Stimulated activated CD8-positive, alpha-beta memory T cell treated with anti-CD3 and anti-CD28 coated beads, Interleukin-7, amount 100 ng/mL, for 24 hours (primary cell): ENCODE results near the gene ITPR2.
"Not testable (repeated sequence)": the region's sequence is repeated elsewhere in the genome, so short reads cannot be mapped to it uniquely, and the experiment has no call there.

Source experiments
- DNase-seq: peaks from one replicate; pipeline ENCODE4 v3.0.0-alpha.2; 2020; ENCODE audit warnings: low read depth

The ITPR2 gene

GRCh38 chr12:26730481-26731350 is 102.3 kb downstream of the ITPR2 start:
- no peak for DNase-seq

DNA sequence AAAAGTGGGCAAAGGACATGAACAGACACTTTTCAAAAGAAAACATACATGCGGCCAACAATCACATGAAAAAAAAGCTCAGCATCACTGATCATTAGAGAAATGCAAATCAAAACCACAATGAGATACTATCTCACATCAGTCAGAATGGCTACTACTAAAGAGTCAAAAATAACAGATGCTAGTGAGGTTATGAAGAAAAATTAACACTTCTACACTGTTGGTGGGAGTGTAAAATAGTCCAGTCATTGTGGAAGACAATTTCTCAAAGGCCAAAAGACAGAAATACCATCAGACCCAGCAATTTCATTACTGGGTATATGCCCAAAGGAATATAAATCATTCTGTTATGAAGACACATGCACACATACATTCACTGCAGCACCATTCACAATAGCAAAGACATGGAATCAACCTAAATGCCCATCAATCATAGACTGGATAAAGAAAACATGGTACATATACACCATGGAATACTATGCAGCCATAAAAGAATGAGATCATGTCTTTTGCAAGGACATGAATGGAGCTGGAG is 103.8 kb downstream of the ITPR2 start:
- not testable (repeated sequence) for DNase-seq

GRCh38 chr12:26728205-26729050 is 104.6 kb downstream of the ITPR2 start:
- no peak for DNase-seq

- no peak for DNase-seq
Measured at GRCh38 chr12:26727482-26728204, 105.4 kb downstream of the ITPR2 start.

GRCh38 chr12:26726956-26727355 is 106.0 kb downstream of the ITPR2 start:
- no peak for DNase-seq

DNA sequence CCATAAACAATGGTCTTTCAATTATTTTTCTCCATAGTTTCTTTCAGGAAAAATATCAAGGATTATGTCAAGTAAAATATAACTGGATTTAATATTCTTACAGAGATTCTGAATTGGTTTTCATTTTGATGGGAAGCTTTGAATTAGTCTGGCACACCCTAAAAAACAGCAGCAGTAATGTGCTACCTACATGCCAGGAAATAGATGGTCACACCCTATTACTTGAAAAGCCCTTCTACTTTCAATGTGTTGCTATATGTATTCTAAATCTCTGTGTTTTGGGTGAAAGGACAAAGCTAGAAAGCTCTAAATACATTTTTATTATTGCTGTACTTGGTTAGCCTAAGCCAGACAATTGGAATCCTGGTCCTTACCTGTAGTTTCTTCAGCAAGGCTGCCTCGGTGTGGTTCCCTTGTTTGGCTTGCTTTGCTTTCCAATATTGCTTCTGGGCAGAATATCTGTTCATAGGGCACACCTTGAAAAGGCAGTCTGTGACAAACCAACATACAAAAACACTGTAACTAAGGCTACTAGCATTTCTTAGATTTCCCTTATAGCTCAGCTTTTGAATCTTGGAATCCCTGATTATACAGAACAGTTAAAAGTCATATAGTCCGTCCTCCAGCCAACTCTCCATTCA is 107.6 kb downstream of the ITPR2 start:
- DNase-seq: no peak

- no peak for DNase-seq
Measured at GRCh38 chr12:26724309-26724702, 108.7 kb downstream of the ITPR2 start.

- DNase-seq: no peak
Measured at GRCh38 chr12:26723379-26724308, 109.3 kb downstream of the ITPR2 start.

DNA sequence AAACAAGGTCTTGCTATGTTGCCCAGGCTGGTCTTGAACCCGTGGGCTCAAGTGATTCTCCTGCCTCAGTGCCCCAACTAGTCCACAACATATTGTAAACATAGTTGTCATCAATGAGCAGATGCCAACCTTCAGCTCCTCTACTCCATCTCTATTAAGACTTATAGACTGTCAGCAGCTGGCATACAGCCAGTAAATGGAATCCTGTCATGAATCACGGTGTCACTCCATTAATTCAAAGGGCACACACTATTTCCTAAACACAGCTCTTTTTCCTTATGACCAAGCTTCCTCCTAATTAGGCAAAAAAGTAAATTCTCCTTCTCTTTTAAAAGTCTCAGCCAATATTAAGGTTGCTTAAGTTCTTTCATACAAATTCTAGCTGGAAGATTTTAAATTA is 111.2 kb downstream of the ITPR2 start:
- no peak for DNase-seq

- no peak for DNase-seq
Measured at GRCh38 chr12:26719852-26720251, 113.1 kb downstream of the ITPR2 start.

- no peak for DNase-seq
Measured at GRCh38 chr12:26717757-26718156, 115.2 kb downstream of the ITPR2 start.

GRCh38 chr12:26715232-26715631 is 117.8 kb downstream of the ITPR2 start:
- no peak for DNase-seq

DNA sequence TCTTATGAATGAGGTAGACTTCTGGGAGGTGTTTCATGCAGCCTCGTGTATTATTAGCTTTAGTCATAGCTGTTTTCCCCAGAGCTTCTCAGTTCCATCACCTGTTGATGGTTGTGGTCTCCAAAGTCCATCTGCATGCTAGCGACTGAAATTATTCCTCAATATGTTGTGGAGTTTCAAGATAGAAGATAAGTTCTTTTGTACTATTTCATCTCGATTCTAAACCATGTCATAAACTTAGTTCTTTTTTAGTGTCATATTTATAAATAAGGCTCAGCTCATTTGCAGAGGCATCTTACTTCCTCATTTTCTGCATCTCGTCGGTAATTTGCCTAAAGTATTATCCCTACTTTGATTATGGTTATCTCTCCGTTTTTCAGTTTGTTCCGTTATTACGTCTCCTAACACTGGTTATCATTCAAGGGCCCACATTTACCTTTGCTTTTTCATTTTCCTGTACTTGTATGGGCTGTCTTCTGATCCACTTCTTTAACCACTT is 119.1 kb downstream of the ITPR2 start:
- no peak for DNase-seq

DNA sequence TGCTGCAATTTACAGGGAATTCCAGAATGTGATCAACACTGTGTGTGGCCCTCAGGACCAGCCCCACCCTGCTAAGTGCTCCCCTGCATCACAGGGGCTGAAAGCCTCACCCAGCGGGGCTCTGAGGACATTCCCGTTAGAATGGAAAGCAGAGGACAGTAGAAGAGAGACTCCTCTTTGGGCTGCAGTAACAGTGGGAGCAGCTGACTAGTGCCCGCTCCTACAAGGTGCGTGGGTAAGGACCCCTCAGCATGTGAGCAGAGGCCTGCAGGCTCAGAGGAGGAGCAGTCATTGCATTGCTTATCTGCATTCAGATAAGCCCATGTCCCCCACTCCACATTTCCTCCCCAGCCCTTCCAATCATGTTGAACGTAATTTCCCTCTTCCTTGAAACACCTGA is 120.1 kb downstream of the ITPR2 start:
- DNase-seq: no peak

DNA sequence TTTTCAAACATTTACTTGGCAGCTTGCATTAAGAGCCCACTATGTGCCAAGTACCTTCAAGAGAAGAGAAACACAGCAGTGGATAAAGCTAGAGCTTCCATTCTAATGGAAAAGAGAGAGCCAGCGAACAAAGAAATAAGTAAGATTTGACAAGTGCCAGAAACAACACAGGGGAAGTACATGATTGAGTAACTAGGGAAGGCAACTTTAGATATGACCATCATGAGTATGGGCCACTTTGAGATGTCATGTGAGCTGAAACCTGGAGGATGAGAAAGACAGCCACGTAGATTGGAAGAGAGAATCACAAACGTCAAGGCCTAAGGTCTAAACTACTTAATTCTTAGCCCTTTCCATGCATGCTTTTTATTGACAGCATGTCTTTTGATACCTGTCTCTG is 121.4 kb downstream of the ITPR2 start:
- no peak for DNase-seq

DNA sequence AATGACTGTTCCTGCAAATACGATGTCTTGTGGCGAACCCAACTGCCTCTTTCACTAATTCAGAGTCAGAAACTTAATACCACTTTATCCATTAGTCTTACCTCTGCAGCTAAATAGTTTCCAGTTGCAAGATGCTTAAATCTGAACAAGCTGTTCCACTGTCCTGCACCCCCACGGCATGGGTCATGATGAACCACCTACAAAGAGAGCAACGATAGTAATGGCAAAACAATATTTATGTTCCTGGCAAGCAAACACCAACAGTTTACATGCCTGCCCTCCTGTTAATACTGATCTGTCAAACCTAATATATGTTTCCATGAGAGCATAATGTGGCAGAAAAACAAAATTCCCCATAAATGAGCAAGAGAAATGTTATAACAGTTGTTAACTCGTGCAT is 121.9 kb downstream of the ITPR2 start:
- DNase-seq: no peak

GRCh38 chr12:26705851-26706250 is 127.1 kb downstream of the ITPR2 start:
- DNase-seq: no peak

GRCh38 chr12:26704684-26705460 is 128.1 kb downstream of the ITPR2 start:
- DNase-seq: no peak

GRCh38 chr12:26704214-26704613 is 128.8 kb downstream of the ITPR2 start:
- DNase-seq: no peak

- DNase-seq: no peak
Measured at GRCh38 chr12:26702741-26703140, 130.3 kb downstream of the ITPR2 start.
